GM12878 (cell line): ENCODE data around the gene TMEM9B.
A peak's percentile ranks its signal among the peaks of the same experiment; 100 is the strongest.

ENCODE experiments used
- CBX5 ChIP-seq: sonication (generic); IDR thresholded peaks from 2 replicates; pipeline ENCODE4 v1.6.1; 2016; ENCODE audit warnings: low read depth, moderate library complexity, mild to moderate bottlenecking, inconsistent platforms
- CEBPB ChIP-seq, 2 experiments: fragments of 150-350 bp in 1 of 2; IDR thresholded peaks; 2 replicates each; pipeline ENCODE4 v1.6.1; 2012 to 2014; ENCODE audit warnings: low read depth in 2 of 2, low read length in 2 of 2, borderline replicate concordance in 1 of 2, inconsistent platforms in 1 of 2
- CTCF ChIP-seq, 3 experiments: IDR thresholded peaks in 2 of 3; conservative IDR thresholded peaks in 1 of 3; 2 replicates each; pipeline ENCODE4 v1.5.1; 2011; ENCODE audit warnings: low read depth in 3 of 3, low read length in 3 of 3, mild to moderate bottlenecking in 3 of 3, control low read depth in 2 of 3, moderate library complexity in 2 of 3, inconsistent platforms in 1 of 3, mixed read lengths in 1 of 3; ENCODE audit not compliant: control insufficient read depth in 2 of 3, insufficient read depth in 1 of 3; ENCODE audit errors: extremely low read depth in 1 of 3
- EP300 ChIP-seq, 2 experiments: fragments of 150-350 bp in 1 of 2; IDR thresholded peaks; 2 replicates each; pipeline ENCODE4 v1.6.1; 2011 to 2012; ENCODE audit warnings: low read depth in 2 of 2, low read length in 2 of 2, borderline replicate concordance in 1 of 2, improper control_type of control experiment in 1 of 2, inconsistent platforms in 1 of 2; ENCODE audit not compliant: control insufficient read depth in 1 of 2
- JUNB ChIP-seq: IDR thresholded peaks from 2 replicates; pipeline ENCODE4 v1.6.1; 2016; ENCODE audit warnings: antibody characterized with exemption, mild to moderate bottlenecking
- MLLT1 ChIP-seq: fragments of 450-650 bp; IDR thresholded peaks from 2 replicates; pipeline ENCODE4 v1.6.1; 2016; ENCODE audit warnings: mild to moderate bottlenecking
- NFIC ChIP-seq: IDR thresholded peaks from 2 replicates; pipeline ENCODE4 v1.6.1; 2012; ENCODE audit warnings: low read depth, mild to moderate bottlenecking, inconsistent platforms, low read length, moderate library complexity
- POLR2A ChIP-seq: IDR thresholded peaks from 2 replicates; pipeline ENCODE4 v1.6.1; 2011; ENCODE audit warnings: low read depth, mild to moderate bottlenecking, low read length
- SUZ12 ChIP-seq: fragments of 200-600 bp; sonication (generic); IDR thresholded peaks from one replicate; pipeline ENCODE4 v1.6.1; 2018; ENCODE audit warnings: antibody characterized with exemption, mild to moderate bottlenecking; ENCODE audit not compliant: unreplicated experiment
- ZNF622 ChIP-seq: fragments of 450-650 bp; IDR thresholded peaks from 2 replicates; pipeline ENCODE4 v1.6.1; 2017; ENCODE audit warnings: mild to moderate bottlenecking, inconsistent platforms
- TF ChIP-seq, protein P1 (sequence below): fragments of 450-650 bp; formaldehyde crosslinking; IDR thresholded peaks from 2 replicates; pipeline ENCODE4 v1.4.0; 2020; ENCODE audit warnings: mild to moderate bottlenecking, moderate library complexity
- TF ChIP-seq, protein P2 (sequence below): fragments of 450-650 bp; conservative IDR thresholded peaks from 2 replicates; pipeline ENCODE4 v1.6.1; 2017; ENCODE audit warnings: mild to moderate bottlenecking, moderate library complexity

GRCh38 chr11:8913961-8914660 is 50.1 kb downstream of the TMEM9B start:
- TF ChIP-seq SUZ12 (no peak), CEBPB (IDR thresholded peaks at IDR 0.05; ENCODE audit: borderline replicate concordance in 1 of 2, low read depth in 2 of 2, low read length in 2 of 2) (no peak), EP300 (IDR thresholded peaks at IDR 0.05; ENCODE audit: borderline replicate concordance in 1 of 2, control insufficient read depth in 1 of 2, low read depth in 2 of 2, low read length in 2 of 2) (no peak), NFIC (no peak), POLR2A (no peak), CBX5 (no peak), CTCF (IDR thresholded peaks at IDR 0.05 in 2 of 3, conservative IDR thresholded peaks at IDR 0.05 in 1 of 3; ENCODE audit: control insufficient read depth in 2 of 3, extremely low read depth in 1 of 3, insufficient read depth in 1 of 3, low read depth in 3 of 3, low read length in 3 of 3) (peak; percentile 80 to 83 (median 83)), MLLT1 (no peak), JUNB (no peak), ZNF622 (no peak)
- TF ChIP-seq, protein P1, sequence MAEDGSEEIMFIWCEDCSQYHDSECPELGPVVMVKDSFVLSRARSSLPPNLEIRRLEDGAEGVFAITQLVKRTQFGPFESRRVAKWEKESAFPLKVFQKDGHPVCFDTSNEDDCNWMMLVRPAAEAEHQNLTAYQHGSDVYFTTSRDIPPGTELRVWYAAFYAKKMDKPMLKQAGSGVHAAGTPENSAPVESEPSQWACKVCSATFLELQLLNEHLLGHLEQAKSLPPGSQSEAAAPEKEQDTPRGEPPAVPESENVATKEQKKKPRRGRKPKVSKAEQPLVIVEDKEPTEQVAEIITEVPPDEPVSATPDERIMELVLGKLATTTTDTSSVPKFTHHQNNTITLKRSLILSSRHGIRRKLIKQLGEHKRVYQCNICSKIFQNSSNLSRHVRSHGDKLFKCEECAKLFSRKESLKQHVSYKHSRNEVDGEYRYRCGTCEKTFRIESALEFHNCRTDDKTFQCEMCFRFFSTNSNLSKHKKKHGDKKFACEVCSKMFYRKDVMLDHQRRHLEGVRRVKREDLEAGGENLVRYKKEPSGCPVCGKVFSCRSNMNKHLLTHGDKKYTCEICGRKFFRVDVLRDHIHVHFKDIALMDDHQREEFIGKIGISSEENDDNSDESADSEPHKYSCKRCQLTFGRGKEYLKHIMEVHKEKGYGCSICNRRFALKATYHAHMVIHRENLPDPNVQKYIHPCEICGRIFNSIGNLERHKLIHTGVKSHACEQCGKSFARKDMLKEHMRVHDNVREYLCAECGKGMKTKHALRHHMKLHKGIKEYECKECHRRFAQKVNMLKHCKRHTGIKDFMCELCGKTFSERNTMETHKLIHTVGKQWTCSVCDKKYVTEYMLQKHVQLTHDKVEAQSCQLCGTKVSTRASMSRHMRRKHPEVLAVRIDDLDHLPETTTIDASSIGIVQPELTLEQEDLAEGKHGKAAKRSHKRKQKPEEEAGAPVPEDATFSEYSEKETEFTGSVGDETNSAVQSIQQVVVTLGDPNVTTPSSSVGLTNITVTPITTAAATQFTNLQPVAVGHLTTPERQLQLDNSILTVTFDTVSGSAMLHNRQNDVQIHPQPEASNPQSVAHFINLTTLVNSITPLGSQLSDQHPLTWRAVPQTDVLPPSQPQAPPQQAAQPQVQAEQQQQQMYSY = no peak
- TF ChIP-seq, protein P2, sequence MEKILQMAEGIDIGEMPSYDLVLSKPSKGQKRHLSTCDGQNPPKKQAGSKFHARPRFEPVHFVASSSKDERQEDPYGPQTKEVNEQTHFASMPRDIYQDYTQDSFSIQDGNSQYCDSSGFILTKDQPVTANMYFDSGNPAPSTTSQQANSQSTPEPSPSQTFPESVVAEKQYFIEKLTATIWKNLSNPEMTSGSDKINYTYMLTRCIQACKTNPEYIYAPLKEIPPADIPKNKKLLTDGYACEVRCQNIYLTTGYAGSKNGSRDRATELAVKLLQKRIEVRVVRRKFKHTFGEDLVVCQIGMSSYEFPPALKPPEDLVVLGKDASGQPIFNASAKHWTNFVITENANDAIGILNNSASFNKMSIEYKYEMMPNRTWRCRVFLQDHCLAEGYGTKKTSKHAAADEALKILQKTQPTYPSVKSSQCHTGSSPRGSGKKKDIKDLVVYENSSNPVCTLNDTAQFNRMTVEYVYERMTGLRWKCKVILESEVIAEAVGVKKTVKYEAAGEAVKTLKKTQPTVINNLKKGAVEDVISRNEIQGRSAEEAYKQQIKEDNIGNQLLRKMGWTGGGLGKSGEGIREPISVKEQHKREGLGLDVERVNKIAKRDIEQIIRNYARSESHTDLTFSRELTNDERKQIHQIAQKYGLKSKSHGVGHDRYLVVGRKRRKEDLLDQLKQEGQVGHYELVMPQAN = 0 out of 2 replicates have a peak, but pooled peaks have one; percentile 35
